GM19463 (cell line): ENCODE results near the gene IQGAP2.
"Not testable (repeated sequence)": the region's sequence is repeated elsewhere in the genome, so short reads cannot be mapped to it uniquely, and the experiment has no call there.

Experiments used
- ATAC-seq: cut with Tn5 transposase; IDR thresholded peaks from one replicate; pipeline ENCODE4 v1.9.1; 2021; ENCODE audit warnings: mild to moderate bottlenecking, moderate library complexity; ENCODE audit not compliant: unreplicated experiment

Gene IQGAP2

GRCh38 chr5:76529464-76530344 is 126.6 kb downstream of the IQGAP2 start:
- ATAC-seq = no peak

- no peak for ATAC-seq
Measured at GRCh38 chr5:76532052-76532451, 129.0 kb downstream of the IQGAP2 start.

- no peak for ATAC-seq
Measured at GRCh38 chr5:76532973-76533372, 129.9 kb downstream of the IQGAP2 start.

GRCh38 chr5:76535577-76535976 is 132.5 kb downstream of the IQGAP2 start:
- ATAC-seq = no peak

GRCh38 chr5:76537073-76537543 is 134.0 kb downstream of the IQGAP2 start:
- ATAC-seq = no peak

GRCh38 chr5:76542241-76542640 is 139.2 kb downstream of the IQGAP2 start:
- no peak for ATAC-seq

- ATAC-seq = no peak
Measured at GRCh38 chr5:76542887-76543690, 140.0 kb downstream of the IQGAP2 start.

GRCh38 chr5:76544268-76544926 is 141.3 kb downstream of the IQGAP2 start:
- ATAC-seq = peak; percentile 37

GRCh38 chr5:76545184-76545583 is 142.1 kb downstream of the IQGAP2 start:
- no peak for ATAC-seq

GRCh38 chr5:76546497-76547102 is 143.5 kb downstream of the IQGAP2 start:
- peak; percentile 24 for ATAC-seq

GRCh38 chr5:76547242-76547890 is 144.3 kb downstream of the IQGAP2 start:
- ATAC-seq = peak; percentile 58

- ATAC-seq = peak; percentile 27
Measured at GRCh38 chr5:76547891-76548524, 144.9 kb downstream of the IQGAP2 start.

- ATAC-seq = no peak
Measured at GRCh38 chr5:76548525-76549229, 145.6 kb downstream of the IQGAP2 start.

- not testable (repeated sequence) for ATAC-seq
Measured at GRCh38 chr5:76550881-76551280, 147.8 kb downstream of the IQGAP2 start.

GRCh38 chr5:76552546-76552945 is 149.5 kb downstream of the IQGAP2 start:
- no peak for ATAC-seq

- no peak for ATAC-seq
Measured at GRCh38 chr5:76553251-76553650, 150.2 kb downstream of the IQGAP2 start.

- no peak for ATAC-seq
Measured at GRCh38 chr5:76555114-76555513, 152.0 kb downstream of the IQGAP2 start.

GRCh38 chr5:76555717-76556116 is 152.6 kb downstream of the IQGAP2 start:
- no peak for ATAC-seq
